GM21390 (cell line): ENCODE results near the gene LPIN2.
"Not testable (repeated sequence)": the region's sequence is repeated elsewhere in the genome, so short reads cannot be mapped to it uniquely, and the experiment has no call there.

Experiments used
- ATAC-seq: cut with Tn5 transposase; IDR thresholded peaks from one replicate; pipeline ENCODE4 v1.9.1; 2021; ENCODE audit not compliant: unreplicated experiment

Gene LPIN2, protein sequence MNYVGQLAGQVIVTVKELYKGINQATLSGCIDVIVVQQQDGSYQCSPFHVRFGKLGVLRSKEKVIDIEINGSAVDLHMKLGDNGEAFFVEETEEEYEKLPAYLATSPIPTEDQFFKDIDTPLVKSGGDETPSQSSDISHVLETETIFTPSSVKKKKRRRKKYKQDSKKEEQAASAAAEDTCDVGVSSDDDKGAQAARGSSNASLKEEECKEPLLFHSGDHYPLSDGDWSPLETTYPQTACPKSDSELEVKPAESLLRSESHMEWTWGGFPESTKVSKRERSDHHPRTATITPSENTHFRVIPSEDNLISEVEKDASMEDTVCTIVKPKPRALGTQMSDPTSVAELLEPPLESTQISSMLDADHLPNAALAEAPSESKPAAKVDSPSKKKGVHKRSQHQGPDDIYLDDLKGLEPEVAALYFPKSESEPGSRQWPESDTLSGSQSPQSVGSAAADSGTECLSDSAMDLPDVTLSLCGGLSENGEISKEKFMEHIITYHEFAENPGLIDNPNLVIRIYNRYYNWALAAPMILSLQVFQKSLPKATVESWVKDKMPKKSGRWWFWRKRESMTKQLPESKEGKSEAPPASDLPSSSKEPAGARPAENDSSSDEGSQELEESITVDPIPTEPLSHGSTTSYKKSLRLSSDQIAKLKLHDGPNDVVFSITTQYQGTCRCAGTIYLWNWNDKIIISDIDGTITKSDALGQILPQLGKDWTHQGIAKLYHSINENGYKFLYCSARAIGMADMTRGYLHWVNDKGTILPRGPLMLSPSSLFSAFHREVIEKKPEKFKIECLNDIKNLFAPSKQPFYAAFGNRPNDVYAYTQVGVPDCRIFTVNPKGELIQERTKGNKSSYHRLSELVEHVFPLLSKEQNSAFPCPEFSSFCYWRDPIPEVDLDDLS

DNA sequence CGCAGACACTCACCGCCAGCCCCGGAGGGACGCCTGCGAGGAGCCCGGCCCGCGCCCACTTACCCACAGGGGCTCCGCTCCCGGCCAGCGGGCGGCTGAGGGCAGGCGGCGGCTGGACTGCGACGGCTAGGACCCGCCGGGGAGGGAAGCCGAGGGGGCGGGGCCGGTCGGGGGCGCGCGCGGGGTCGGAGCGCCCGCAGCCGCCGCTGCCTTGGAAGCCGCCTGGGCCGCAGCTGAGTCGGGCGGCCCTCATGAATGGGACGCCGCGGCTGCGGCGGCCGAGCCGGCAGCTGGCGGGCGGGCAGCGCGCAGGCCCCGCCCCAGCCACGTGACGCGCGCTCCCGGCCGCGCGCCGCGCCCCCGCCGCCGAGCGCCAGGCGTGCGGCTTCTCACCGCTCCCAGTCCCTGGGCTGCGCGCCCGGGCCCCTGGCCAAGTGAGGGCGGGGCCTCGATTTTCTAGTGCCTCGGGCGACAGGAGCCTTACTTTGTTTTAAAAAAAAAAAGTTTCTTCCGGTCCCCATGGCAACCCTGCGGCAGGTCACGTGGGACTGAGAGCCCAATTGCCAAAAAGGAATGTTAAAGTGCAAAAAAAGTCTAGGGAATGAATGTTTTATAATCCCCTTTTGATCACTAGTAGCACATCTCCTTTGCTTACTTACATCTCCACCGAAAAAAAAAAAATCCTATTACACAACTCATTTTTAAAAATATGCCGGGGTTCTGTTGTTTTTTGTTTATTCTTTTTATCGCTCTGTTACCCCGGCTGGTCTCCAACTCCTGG is at the start of gene LPIN2:
TSS of gene LPIN2 (minus strand) at position 121 of the 781 bp plus-strand sequence. CDS start 52,304 bp downstream, outside the sequence.
- ATAC-seq: peak; percentile 82

DNA sequence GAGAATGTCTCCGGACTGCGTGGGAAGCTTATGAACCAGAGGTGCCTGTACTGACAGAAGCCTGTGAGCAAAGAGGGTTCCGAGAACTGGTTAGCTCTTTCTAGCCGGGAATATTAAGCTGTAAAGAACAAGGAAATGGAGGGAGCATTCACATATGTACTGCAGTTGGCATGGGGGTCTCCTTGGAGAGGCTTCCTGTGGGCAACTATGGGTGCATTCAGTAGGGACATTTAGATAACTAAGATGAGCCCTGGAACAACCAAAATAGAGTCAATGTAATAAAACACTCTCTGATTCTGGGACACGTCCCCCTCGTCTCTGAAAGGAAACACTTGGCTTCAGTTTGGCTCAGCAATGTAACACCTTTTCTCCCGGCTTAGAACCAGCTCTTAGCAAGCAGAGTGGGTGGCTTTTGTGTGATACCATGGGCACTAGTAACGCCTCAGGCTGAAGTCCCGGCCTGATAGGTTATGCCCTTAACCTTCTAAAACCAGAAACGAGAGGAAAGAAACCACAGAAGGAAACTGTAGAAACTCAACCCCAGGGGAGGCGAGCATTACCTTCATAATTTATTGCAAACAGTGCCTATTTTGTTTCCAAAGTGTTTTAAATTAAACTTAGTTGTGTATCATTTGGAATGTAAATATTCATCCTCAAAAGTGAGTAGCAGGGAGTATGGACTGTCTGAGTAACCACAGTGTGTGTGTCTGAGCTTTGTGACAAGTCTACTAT is 48.8 kb upstream of the LPIN2 start:
- ATAC-seq: no peak

DNA sequence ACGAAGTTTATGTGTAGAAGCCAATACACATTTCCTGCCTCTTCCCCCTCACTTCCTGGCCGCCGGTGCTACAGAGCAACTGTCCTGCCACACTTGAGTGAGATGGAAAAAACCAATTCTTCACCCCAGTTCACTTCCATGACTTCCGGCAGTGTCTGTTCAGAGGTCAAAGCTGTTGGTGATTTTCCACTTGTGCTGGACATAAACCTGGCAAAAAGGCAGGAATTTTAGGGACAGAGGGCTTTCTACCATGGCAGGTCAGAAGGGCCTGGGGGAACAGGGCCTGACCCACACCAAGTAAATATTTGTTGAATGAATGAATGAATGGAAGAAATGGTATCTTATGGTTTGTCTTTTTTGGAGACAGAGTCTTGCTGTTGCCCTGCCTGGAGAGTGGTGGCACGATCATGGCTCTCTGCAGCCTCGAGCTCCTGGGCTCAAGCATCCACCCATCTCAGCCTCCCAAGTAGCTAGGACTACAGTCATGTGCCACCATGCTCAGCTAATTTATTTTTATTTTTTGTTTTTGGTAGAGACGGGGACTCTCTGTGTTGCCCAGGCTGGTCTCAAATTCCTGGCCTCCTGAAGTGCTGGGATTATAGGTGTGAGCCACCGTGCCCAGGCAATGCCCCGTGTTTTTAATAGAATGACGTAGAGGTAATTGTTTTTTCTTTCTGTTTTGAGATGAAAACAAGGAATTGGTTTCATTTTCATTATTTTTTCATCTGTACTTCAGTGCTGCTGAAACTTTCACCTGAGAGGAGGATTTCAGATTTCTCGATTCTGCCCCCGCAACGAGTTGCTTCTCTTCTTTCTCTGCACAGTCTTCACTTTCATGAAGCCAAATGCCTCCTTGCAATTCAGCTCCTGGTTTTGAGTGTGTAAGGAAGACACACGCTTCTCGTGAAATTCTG is 48.0 kb upstream of the LPIN2 start:
- no peak for ATAC-seq

DNA sequence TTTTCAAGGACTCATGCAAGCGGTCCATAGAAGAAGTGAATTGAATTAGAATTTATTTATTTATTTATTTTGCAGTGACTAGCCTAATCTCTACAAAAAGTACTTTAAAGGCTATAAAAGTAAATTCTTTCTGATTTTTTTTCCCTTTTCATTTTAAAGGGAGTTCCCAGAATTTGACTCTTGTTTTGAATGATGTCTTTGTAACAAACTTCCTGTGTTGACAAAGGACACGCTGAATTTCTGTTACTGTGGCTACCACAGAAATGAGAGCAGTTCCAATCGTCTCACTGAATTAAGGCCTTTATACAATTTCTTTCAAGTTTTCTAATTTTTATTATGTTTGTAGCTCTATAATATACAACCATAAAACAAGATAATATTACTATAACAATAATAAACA is 46.3 kb upstream of the LPIN2 start:
- no peak for ATAC-seq

DNA sequence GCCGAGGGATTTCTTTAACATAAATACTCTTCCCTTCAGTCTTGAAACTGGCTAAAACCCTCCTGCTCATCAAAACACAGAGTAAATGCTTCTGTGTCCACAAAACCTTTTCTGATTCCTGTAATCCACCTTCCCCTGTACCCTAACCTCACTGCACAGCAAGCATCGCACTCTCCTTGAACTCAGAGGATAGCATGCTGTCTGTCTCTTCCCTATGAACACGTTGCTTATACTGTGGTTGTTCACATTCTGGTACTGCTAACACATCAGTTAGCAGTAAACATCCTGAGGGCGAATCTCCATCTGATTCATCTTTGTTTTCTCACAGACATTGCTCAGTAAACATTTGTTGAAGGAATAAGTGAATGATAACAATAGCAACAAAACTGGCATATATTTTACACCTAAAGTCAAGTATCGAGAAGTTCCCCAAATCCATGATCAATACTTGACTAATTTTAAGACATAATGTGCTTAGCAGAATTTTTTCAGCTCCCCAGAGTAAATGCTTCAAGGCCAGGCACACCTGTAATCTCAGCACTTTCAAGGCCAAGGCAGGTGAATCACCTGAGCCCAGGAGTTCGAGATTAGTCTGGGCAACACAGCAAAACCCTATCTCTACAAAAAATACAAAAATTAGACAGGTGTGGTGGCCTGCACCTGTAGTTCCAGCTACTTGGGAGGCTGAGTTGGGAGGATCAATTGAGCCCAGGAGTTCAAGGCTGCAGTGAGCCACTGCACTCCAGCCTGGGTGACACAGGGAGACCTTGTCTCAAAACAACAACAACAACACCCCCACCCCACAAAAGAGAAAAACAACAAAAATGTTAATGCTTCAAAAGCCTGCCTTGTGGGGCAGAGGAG is 45.6 kb upstream of the LPIN2 start:
- no peak for ATAC-seq

DNA sequence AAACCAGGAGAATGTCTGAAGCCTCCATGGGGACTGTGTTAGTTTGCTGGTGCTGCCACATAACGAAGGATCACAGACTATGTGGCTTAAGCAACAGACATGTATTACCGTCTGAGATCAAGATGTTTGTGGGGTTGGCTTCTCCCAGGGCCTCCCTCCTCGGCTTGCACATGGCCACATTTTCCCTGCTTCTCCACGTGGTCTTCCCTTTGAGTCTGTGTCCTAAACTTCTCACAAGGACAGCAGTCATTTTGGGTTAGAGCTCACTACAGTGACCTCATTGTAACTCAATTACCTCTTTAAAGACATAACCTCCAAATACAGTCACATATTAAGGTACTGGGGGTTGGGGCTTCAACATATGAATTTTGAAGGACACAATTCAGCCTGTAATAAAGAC is 44.6 kb upstream of the LPIN2 start:
- no peak for ATAC-seq

DNA sequence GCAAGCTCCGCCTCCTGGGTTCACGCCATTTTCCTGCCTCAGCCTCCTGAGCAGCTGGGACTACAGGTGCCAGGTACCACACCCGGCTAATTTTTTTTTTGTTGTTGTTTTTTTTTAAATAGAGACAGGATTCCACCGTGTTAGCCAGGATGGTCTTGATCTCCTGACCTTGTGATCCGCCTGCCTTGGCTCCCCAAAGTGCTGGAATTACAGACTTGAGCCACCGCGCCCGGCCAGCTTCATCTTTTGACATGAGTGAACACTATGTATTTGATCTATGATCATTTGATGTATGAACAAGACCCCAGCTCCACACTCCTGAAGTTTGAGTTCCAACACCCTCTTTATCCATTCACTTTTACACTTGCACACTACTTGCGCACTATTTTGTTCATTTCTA is 43.4 kb upstream of the LPIN2 start:
- ATAC-seq: no peak

DNA sequence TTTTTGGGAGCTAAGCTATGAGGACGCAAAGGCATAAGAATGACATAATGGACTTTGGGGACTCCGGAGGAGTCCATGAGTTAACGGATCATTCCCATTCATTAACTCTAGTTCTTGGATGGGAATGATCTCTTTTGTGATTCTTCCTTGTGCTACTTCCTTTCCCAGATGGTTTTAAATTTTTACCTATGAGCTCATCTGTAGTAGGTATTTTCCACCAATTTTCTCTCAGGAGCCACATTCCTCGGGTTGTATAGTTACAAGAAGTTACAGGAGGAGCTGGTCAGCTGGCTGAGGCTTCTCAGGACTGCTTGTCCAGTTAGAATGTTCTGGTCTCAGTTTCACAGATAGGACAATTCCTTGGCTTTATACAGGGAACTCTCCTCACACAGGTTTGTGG is 42.9 kb upstream of the LPIN2 start:
- ATAC-seq: no peak

DNA sequence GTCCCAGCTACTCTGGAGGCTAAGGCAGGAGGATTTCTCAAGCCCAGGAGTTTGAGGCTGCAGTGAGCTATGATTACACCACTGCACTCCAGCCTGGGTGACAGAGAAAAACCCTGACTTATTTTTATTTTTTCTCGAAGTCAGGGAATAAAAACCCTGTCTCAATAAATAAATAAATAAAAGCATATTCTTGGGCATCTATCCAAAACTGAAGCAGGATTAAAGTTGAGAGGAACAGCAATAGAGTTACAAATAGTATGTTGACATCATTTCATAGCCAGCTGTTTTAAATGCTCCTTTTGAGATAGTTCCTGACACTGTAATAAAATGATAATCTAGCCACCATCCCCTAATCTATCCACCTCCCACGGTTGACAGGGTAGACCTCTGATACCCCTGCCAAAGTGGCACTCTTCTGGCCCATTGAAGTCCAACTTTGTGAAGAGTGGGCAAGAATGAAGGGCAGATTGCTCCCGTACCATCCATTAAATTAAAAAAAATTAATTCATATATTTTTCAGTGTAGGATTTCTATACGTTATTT is 42.3 kb upstream of the LPIN2 start:
- no peak for ATAC-seq

DNA sequence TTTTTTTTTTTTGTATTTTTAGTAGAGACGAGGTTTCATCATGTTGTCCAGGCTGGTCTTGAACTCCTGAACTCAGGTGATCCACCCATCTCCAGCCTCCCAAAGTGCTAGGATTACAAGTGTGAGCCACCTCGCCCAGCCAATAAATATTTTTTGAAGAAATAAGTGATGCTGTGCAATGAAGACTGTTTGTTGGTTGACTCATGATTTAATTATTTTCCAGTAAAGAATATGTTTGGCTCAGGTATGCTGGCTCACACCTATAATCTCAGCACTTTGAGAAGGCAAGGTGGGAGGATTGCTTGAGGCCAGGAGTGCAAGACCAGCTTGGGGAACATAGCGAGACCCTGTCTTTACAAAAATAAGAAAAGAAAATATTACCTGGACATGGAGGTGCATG is 41.8 kb upstream of the LPIN2 start:
- no peak for ATAC-seq

DNA sequence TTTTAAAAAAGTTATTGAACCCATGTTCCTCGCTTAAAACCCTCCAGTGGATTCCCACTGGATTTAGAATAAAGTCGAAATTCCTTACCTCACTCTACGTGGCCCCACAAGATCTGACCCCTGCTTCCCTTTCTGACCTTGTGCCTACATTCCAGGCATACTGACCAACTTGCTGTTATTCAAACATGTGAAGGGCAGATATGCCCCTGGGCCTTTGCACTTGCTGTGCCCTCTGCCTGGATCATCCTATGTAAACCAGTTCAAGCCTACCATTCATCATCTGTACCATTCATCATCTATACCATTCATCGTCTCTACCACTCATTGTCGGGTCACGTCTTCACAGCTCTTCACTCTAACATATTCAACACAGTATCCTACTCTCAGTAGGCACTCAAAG is 41.3 kb upstream of the LPIN2 start:
- no peak for ATAC-seq

DNA sequence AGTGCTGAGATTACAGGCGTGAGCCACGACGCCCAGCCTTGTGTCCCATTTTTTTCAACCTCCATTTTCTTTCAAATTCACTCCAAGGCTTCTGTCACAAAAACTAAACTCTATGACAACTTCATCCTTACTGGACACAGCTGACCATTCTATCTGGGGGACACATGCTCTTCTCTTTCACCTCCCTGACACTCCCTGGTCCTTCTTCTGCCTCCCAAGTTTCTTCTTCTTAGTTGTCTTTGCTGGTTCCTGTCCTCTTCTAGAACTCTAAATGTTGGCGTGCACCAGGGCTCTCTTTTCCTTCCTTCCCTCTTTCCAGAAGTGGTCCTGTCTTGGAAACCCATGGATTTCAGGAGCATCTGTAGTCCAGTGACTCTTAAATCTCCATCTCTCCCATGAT is 40.1 kb upstream of the LPIN2 start:
- no peak for ATAC-seq

DNA sequence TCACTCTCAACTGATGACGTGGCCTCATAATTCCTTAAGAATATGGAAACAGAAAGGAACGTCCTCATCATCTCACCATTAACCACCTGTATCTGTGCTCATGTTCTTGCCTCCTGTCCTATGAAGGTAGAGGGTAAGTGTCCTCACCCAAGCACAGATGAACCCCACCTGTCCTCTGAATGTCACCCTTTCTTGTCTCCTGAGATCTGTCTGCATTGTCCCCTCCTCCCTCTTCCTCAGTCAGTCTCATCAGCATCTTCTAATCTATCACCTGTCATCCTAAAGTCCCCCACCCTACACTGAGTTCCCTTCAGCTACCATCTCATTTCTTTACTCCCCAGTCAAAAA is 39.4 kb upstream of the LPIN2 start:
- ATAC-seq: no peak

DNA sequence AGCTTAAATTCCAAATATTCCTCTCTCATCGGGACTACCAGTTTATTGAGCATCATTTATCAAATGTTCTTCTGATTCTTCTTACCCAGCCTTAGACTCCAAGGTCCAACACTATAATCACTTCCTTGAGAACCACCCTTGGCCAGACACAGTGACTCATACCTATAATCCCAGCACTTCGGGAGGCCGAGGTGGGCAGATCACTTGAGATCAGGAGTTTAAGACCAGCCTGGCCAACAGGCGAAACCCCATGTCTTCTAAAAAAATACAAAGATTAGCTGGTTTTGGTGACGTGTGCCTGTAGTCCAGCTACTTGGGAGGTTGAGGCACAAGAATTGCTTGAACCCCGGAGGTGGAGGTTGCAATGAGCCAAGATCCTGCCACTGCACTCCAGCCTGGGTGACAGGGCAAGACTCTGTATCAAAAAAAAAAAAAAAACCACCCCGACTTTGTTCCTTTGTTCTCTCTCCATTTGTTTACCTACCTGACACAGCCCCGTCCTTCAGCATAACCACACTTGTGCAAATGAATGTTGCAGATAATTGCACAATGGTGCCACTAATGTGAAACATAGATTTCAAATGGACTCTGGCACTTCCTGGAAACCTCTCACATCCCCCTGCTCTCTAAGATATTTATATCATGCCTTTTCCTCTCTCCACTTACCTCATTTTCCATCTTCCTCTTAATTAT is 38.9 kb upstream of the LPIN2 start:
- ATAC-seq: no peak

DNA sequence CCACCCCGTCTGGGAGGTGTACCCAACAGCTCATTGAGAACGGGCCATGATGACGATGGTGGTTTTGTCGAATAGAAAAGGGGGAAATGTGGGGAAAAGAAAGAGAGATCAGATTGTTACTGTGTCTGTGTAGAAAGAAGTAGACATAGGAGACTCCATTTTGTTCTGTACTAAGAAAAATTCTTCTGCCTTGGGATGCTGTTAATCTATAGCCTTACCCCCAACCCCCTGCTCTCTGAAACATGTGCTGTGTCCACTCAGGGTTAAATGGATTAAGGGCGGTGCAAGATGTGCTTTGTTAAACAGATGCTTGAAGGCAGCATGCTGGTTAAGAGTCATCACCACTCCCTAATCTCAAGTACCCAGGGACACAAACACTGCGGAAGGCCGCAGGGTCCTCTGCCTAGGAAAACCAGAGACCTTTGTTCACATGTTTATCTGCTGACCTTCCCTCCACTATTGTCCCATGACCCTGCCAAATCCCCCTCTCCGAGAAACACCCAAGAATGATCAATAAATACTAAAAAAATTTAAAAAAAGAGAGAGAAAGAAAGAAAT is 37.0 kb upstream of the LPIN2 start:
- not testable (repeated sequence) for ATAC-seq

DNA sequence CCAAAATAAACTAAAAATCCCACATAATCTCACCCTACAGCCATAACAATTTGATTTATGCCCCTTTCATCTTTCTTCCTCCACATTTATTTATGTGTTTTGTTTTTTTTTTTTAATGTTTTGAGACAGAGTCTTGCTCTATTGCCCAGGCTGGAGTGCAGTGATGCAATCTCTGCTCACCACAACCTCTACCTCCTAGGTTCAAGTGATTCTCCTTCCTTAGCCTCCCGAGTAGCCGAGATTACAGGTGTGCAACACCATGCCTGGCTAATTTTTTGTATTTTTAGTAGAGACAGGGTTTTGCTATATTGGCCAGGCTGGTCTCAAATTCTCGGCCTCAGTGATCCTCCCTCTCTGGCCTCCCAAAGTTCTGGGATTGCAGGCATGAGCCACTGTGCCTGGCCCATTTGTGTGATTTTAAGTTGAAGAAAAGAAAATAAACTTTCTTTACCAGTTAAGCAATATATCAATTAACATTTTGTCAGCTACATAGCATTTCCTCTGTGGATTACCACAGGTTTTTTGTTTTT is 35.9 kb upstream of the LPIN2 start:
- no peak for ATAC-seq

DNA sequence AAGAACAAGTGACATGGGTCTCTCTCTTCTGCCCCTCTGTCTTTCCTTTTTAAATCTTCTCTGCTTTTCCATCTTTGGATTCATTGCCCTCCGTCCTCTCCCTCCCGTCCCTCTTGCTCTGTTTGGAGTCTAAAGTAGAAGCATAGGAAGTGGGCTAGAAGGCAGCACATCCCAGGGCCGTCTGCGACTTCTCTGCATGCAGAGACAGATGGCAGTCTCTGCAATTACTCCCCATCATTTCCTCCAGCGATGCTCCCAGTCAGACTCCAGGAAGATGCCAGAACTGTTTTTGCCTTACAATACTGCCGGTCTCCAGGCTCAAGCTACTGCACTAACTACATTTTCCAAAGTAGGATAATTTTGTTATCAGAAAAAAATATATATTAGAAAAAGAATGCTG is 35.2 kb upstream of the LPIN2 start:
- ATAC-seq: no peak
